GM10847 (cell line): ENCODE measurements around the gene ECI2.

Experiments
- POLR2A ChIP-seq: IDR thresholded peaks from 2 replicates; pipeline ENCODE4 v1.6.1; 2011; ENCODE audit not compliant: insufficient read length; ENCODE audit errors: extremely low read depth

Gene ECI2

GRCh38 chr6:4125933-4126864 lies 9.2 kb downstream of the ECI2 start:
- TF ChIP-seq POLR2A = no peak

GRCh38 chr6:4125500-4125899 lies 9.9 kb downstream of the ECI2 start:
- no peak for TF ChIP-seq POLR2A

GRCh38 chr6:4124351-4124750 lies 11.0 kb downstream of the ECI2 start:
- TF ChIP-seq POLR2A = no peak

GRCh38 chr6:4115741-4116140 lies 19.6 kb downstream of the ECI2 start:
- TF ChIP-seq POLR2A = no peak

- no peak for TF ChIP-seq POLR2A
These were observed 21.3 kb downstream of the ECI2 start for GRCh38 chr6:4114123-4114522.

GRCh38 chr6:4113649-4114048 lies 21.7 kb downstream of the ECI2 start:
- no peak for TF ChIP-seq POLR2A

GRCh38 chr6:4112366-4112765 lies 23.0 kb downstream of the ECI2 start:
- TF ChIP-seq POLR2A = no peak

- TF ChIP-seq POLR2A = no peak
These were observed 26.7 kb downstream of the ECI2 start for GRCh38 chr6:4108561-4109093.

GRCh38 chr6:4107873-4108272 lies 27.5 kb downstream of the ECI2 start:
- TF ChIP-seq POLR2A = no peak

GRCh38 chr6:4105980-4106536 lies 29.3 kb downstream of the ECI2 start:
- no peak for TF ChIP-seq POLR2A

GRCh38 chr6:4103929-4104328 lies 31.4 kb downstream of the ECI2 start:
- TF ChIP-seq POLR2A = no peak

GRCh38 chr6:4102687-4103244 lies 32.6 kb downstream of the ECI2 start:
- no peak for TF ChIP-seq POLR2A

GRCh38 chr6:4101298-4101697 lies 34.1 kb downstream of the ECI2 start:
- no peak for TF ChIP-seq POLR2A

GRCh38 chr6:4100655-4101054 lies 34.7 kb downstream of the ECI2 start:
- TF ChIP-seq POLR2A = no peak

- no peak for TF ChIP-seq POLR2A
These were observed 42.1 kb downstream of the ECI2 start for GRCh38 chr6:4093288-4093687.

GRCh38 chr6:4091941-4092340 lies 43.4 kb downstream of the ECI2 start:
- no peak for TF ChIP-seq POLR2A
